K562 (cell line): ENCODE data around the gene AGO3. TPM values are rescaled to one million over a fixed set of nuclear protein-coding genes. Genes with fewer than 3 reads are reported as not detected.

Experiments
- ATAC-seq: fragments of 200-7000 bp; cut with Tn5 transposase; 3 replicates; pipeline ENCODE4 v1.9.1; 2020; ENCODE audit warnings: moderate library complexity
- BruUV-seq: library from RNA; stranded (reverse); fragments of 400-500 nt; replicated peaks from 2 replicates; lab custom pipeline; 2021; lab: Mats Ljungman, UMichigan
- CTCF ChIA-PET: fragments of 300-600 bp; formaldehyde crosslinking; extraction: SDS; loops from one replicate; lab custom pipeline; 2021; ENCODE audit warnings: low intra/inter-chr PET ratio; lab: Yijun Ruan, JAX
- POLR2A ChIA-PET: fragments of 300-600, 350-650 bp; sonication (Branson Sonifier 250); formaldehyde crosslinking; extraction: SDS; loops from one replicate; lab custom pipeline; 2021; ENCODE audit warnings: antibody characterized with exemption, inconsistent platforms; lab: Yijun Ruan, JAX
- DNase-seq, 4 experiments: peaks; one replicate each; pipeline versions ENCODE4 v3.0.0 to v3.0.0-alpha.2; 2011 to 2018; ENCODE audit warnings: low spot score in 3 of 4, mixed read lengths in 3 of 4; ENCODE audit errors: extremely low read depth in 1 of 4
- FAIRE-seq: peaks from 2 replicates; lab custom pipeline; 2011; peaks lifted over from hg19 to GRCh38; lab: Jason Lieb, UNC
- H2AFZ ChIP-seq: 2 replicates; pipeline ENCODE4 v1.6.0; 2011; ENCODE audit warnings: low read depth, low read length, control low read depth, inconsistent platforms
- H3K27ac ChIP-seq: fragments of 200-600 bp; 3 replicates; pipeline ENCODE4 v1.8.0; 2011; ENCODE audit warnings: low read depth, mild to moderate bottlenecking, control low read depth, inconsistent platforms, low read length, moderate library complexity, mixed read lengths; ENCODE audit errors: extremely low read depth
- H3K27me3 ChIP-seq, 2 experiments: fragments of 300-600 bp in 1 of 2; 2 replicates in 1 of 2; 3 replicates in 1 of 2; pipeline versions ENCODE4 v1.6.0 to v1.8.0; 2011; ENCODE audit warnings: inconsistent platforms in 2 of 2, low read length in 2 of 2, mild to moderate bottlenecking in 1 of 2, mixed read lengths in 1 of 2, moderate library complexity in 1 of 2; ENCODE audit not compliant: control insufficient read depth in 2 of 2, insufficient read depth in 2 of 2
- H3K36me3 ChIP-seq: fragments of 300-600 bp; 3 replicates; pipeline ENCODE4 v1.8.0; 2011; ENCODE audit warnings: mild to moderate bottlenecking, low read length, inconsistent platforms; ENCODE audit not compliant: control insufficient read depth, insufficient read depth
- H3K4me1 ChIP-seq, 2 experiments: fragments of 200-600 bp in 1 of 2; replicated peaks in 1 of 2; 2 replicates in 1 of 2; 3 replicates in 1 of 2; pipeline versions ENCODE4 v1.5.1 to v1.8.0; 2011; ENCODE audit warnings: inconsistent platforms in 2 of 2, low read length in 2 of 2, mild to moderate bottlenecking in 1 of 2, mixed read lengths in 1 of 2, moderate library complexity in 1 of 2; ENCODE audit not compliant: control insufficient read depth in 2 of 2, insufficient read depth in 2 of 2
- H3K4me2 ChIP-seq: 2 replicates; pipeline ENCODE4 v1.6.1; 2011; ENCODE audit warnings: low read length, control low read depth, inconsistent platforms, mixed read lengths; ENCODE audit not compliant: insufficient read depth
- H3K4me3 ChIP-seq: fragments of 200-600 bp; sonication (generic), shearing (Covaris generic); 2 replicates; pipeline ENCODE4 v1.5.1; 2016; ENCODE audit warnings: control low read depth, inconsistent platforms
- H3K79me2 ChIP-seq: fragments of 200-600 bp; 3 replicates; pipeline ENCODE4 v1.8.0; 2011; ENCODE audit warnings: low read length, inconsistent platforms; ENCODE audit not compliant: control insufficient read depth, insufficient read depth
- H3K9ac ChIP-seq, 2 experiments: 2 replicates each; pipeline versions ENCODE4 v1.6.0 to v1.6.1; 2011; ENCODE audit warnings: low read depth in 2 of 2, low read length in 2 of 2, control low read depth in 1 of 2, inconsistent platforms in 1 of 2, mild to moderate bottlenecking in 1 of 2, mixed read lengths in 1 of 2; ENCODE audit not compliant: insufficient read depth in 1 of 2
- H3K9me1 ChIP-seq: one replicate; pipeline ENCODE4 v1.6.0; 2011; ENCODE audit warnings: inconsistent platforms, mild to moderate bottlenecking, low read length, moderate library complexity; ENCODE audit not compliant: control insufficient read depth, insufficient read depth
- H3K9me3 ChIP-seq: replicated peaks from 2 replicates; pipeline ENCODE4 v1.5.1; 2011; ENCODE audit warnings: low read depth, low read length, inconsistent platforms; ENCODE audit not compliant: control insufficient read depth, insufficient read depth
- H4K20me1 ChIP-seq: replicated peaks from 2 replicates; pipeline ENCODE4 v1.6.1; 2011; ENCODE audit warnings: low read length, inconsistent platforms, mixed read lengths; ENCODE audit not compliant: control insufficient read depth, insufficient read depth
- CREB1 ChIP-seq, 2 experiments: sonication (generic) in 1 of 2; formaldehyde crosslinking in 1 of 2; IDR thresholded peaks; 2 replicates each; pipeline versions ENCODE4 v1.6.1 to v1.8.0; 2012 to 2022; ENCODE audit warnings: inconsistent platforms in 1 of 2, mild to moderate bottlenecking in 1 of 2, missing genetic modification reagents in 1 of 2, moderate library complexity in 1 of 2
- MEIS2 ChIP-seq: fragments of 450-650 bp; IDR thresholded peaks from 2 replicates; pipeline ENCODE4 v1.6.1; 2014; ENCODE audit warnings: mild to moderate bottlenecking; ENCODE audit not compliant: partially characterized antibody
- PCBP2 ChIP-seq: fragments of 200-400 bp; formaldehyde crosslinking; IDR thresholded peaks from 2 replicates; pipeline ENCODE4 v1.6.1; 2018; ENCODE audit warnings: low read length, low read depth, mild to moderate bottlenecking, moderate library complexity; ENCODE audit not compliant: poor library complexity, severe bottlenecking
- POLR2AphosphoS5 ChIP-seq: IDR thresholded peaks from 2 replicates; pipeline ENCODE4 v1.6.1; 2011; ENCODE audit warnings: mild to moderate bottlenecking, low read depth, low read length, moderate library complexity; ENCODE audit not compliant: control insufficient read depth, insufficient read depth
- ZNF311 ChIP-seq: fragments of 250-450 bp; sonication (Bioruptor Pico); IDR thresholded peaks from 2 replicates; pipeline ENCODE4 v1.4.0; 2020; ENCODE audit warnings: mild to moderate bottlenecking, moderate library complexity
- WGBS: fragments of 100-300 bp; shearing (Covaris generic); methylation state at CpG from one replicate; pipeline ENCODE4 v1.1.6; 2016; ENCODE audit warnings: low coverage, mixed read lengths; ENCODE audit not compliant: insufficient coverage; ENCODE audit errors: missing lambda C conversion rate; 5-methylcytosine and 5-hydroxymethylcytosine counted together
- in situ Hi-C: fragments of 300-500 bp; cut with MboI; formaldehyde crosslinking; loops from 4 replicates; pipeline ENCODE4 v1.15.0; 2018; ENCODE audit warnings: inconsistent platforms, mixed read lengths
- intact Hi-C: fragments of 100-400 bp; cut with micrococcal nuclease; formaldehyde crosslinking; loops from 2 replicates; pipeline ENCODE4 v1.14.2; 2022
- polyA plus RNA-seq, 8 experiments: library from polyadenylated mRNA; depleted of rRNA in 4 of 8; stranded (reverse) in 5 of 8; unstranded in 3 of 8; fragments of >200 nt; fragmentation: Nextera tagmentation in 2 of 8; fragmentation: Illumina TruSeq in 1 of 8; extraction: Ambion mirVana in 2 of 8; extraction: Trizol in 1 of 8; gene quantifications; 2 replicates each; pipeline versions ENCODE4 v1.2.1 to v1.2.3, GENCODE V29; 2011 to 2014; ENCODE audit warnings: inconsistent platforms in 1 of 8, missing spikeins in 1 of 8
- total RNA-seq, 7 experiments: library from RNA; depleted of rRNA in 6 of 7; stranded (reverse); fragments of >200 nt in 6 of 7; fragmentation: Illumina TruSeq in 2 of 7; extraction: Trizol in 2 of 7; gene quantifications; 2 replicates each; pipeline versions ENCODE4 v1.2.1 to v1.2.3, GENCODE V29; 2011 to 2021; ENCODE audit warnings: low replicate concordance in 1 of 7
- TF ChIP-seq, protein P1 (sequence below), 2 experiments: IDR thresholded peaks in 1 of 2; conservative IDR thresholded peaks in 1 of 2; 2 replicates each; pipeline ENCODE4 v1.6.1; 2016; ENCODE audit warnings: low read depth in 2 of 2, mild to moderate bottlenecking in 1 of 2, missing compliant biosample characterization in 1 of 2, missing genetic modification characterization in 1 of 2, moderate library complexity in 1 of 2
- TF ChIP-seq, protein P2 (sequence below): sonication (generic); IDR thresholded peaks from 2 replicates; pipeline ENCODE4 v1.6.1; 2016

The AGO3 gene
- total and polyA plus RNA-seq, 9 of the 15 experiments (the other 6 are each of a cell fraction or from before 2014, with no cell fraction given) = 4.5 to 41.5 (median 22.7) TPM

DNA sequence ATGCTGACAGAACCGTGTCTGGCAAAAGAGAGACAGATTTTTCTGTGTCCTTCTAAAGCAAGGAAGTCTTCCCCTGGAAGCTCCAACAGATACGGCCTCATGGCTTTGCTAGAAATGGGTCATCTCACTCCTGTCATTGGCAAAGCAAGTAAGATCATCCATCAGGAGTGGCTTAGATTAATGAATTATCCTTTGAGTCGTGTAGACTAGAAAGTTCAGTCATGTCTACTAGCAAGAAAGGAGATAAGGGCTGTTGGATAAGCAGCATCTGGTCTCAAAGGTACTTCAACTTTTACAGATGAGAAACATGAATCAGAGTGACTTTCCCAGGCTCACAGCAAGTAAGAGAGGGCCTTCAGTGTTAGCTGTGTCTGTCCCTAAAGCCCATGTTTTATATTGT, 3.4 kb upstream of the AGO3 start:
- H3K4me3 ChIP-seq = no peak overlapping the region
- H3K9me3 ChIP-seq = no peaks in the 10 kb centered on the region
- H3K4me1 ChIP-seq = peaks cover 0 to 6% of the 10 kb centered on the region in 2 experiments; a peak in 2 of 5 replicates
- no peak for FAIRE-seq
- no peak overlapping the region for H3K27ac ChIP-seq
- no peak overlapping the region for H2AFZ ChIP-seq
- BruUV-seq = no TSS peak
- in situ Hi-C loops = no loop called here
- ATAC-seq = no peak
- ChIA-PET CTCF (no interaction called here), POLR2A (interaction anchor here (4.1 kb wide), 1 partner anchor 11 kb away, joined by 22 read pairs; no protein-coding TSS in a partner anchor)
- H3K9ac ChIP-seq = no peak overlapping the region
- 30% methylated on average over 3 of the region's 3 CpGs for WGBS
- H3K9me1 ChIP-seq = no peaks in the 10 kb centered on the region
- no peak overlapping the region for H3K4me2 ChIP-seq
- no peaks in the 10 kb centered on the region for H3K27me3 ChIP-seq
- TF ChIP-seq CREB1 (IDR thresholded peaks at IDR 0.05) (no peak), CREB1 (CRISPR knock-in tag; IDR thresholded peaks at IDR 0.05) (no peak), PCBP2 (no peak), POLR2AphosphoS5 (0 out of 2 replicates have a peak, but pooled peaks have one; percentile 9), ZNF311 (CRISPR knock-in tag) (no peak), MEIS2 (peak; percentile 58)
- TF ChIP-seq, protein P1, sequence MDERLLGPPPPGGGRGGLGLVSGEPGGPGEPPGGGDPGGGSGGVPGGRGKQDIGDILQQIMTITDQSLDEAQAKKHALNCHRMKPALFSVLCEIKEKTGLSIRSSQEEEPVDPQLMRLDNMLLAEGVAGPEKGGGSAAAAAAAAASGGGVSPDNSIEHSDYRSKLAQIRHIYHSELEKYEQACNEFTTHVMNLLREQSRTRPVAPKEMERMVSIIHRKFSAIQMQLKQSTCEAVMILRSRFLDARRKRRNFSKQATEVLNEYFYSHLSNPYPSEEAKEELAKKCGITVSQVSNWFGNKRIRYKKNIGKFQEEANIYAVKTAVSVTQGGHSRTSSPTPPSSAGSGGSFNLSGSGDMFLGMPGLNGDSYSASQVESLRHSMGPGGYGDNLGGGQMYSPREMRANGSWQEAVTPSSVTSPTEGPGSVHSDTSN (CRISPR knock-in tag; IDR thresholded peaks at IDR 0.05; ENCODE audit: low read depth) = no peak
- TF ChIP-seq, protein P1 (tag; conservative IDR thresholded peaks at IDR 0.05; ENCODE audit: low read depth) = peak; percentile 83
- TF ChIP-seq, protein P2, sequence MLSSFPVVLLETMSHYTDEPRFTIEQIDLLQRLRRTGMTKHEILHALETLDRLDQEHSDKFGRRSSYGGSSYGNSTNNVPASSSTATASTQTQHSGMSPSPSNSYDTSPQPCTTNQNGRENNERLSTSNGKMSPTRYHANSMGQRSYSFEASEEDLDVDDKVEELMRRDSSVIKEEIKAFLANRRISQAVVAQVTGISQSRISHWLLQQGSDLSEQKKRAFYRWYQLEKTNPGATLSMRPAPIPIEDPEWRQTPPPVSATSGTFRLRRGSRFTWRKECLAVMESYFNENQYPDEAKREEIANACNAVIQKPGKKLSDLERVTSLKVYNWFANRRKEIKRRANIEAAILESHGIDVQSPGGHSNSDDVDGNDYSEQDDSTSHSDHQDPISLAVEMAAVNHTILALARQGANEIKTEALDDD = peak; percentile 73; the same call in 1 of the 2 replicates
- intact Hi-C loops = no loop called here
- peaks cover 17% of the 10 kb centered on the region for H3K79me2 ChIP-seq
- H3K36me3 ChIP-seq = peaks cover 41% of the 10 kb centered on the region
- peak in 1 of 4 experiments; percentile 27 for DNase-seq
- H4K20me1 ChIP-seq = no peaks in the 10 kb centered on the region
